Osteocyte (in vitro differentiated cells): Measurements from ENCODE around the gene SIRT3. TPM values are rescaled to one million over a fixed set of nuclear protein-coding genes. Genes with fewer than 3 reads are reported as not detected.
"Not testable (repeated sequence)": the region's sequence is repeated elsewhere in the genome, so short reads cannot be mapped to it uniquely, and the experiment has no call there.

Experiments
- DNase-seq: peaks from one replicate; pipeline ENCODE4 v3.0.0; 2021; ENCODE audit warnings: mixed read lengths; ENCODE audit not compliant: unreplicated experiment; ENCODE audit errors: extremely low spot score
- H3K27ac Mint-ChIP-seq: one replicate; pipeline ENCODE4 v1.8.0; 2021; ENCODE audit warnings: mild to moderate bottlenecking, mixed read lengths; ENCODE audit not compliant: unreplicated experiment
- H3K27me3 Mint-ChIP-seq: one replicate; pipeline ENCODE4 v1.8.0; 2021; ENCODE audit warnings: mixed read lengths; ENCODE audit not compliant: unreplicated experiment
- H3K36me3 Mint-ChIP-seq: one replicate; pipeline ENCODE4 v1.8.0; 2021; ENCODE audit warnings: mixed read lengths; ENCODE audit not compliant: unreplicated experiment
- H3K4me1 Mint-ChIP-seq: one replicate; pipeline ENCODE4 v1.8.0; 2021; ENCODE audit warnings: mixed read lengths; ENCODE audit not compliant: unreplicated experiment
- H3K4me3 Mint-ChIP-seq: one replicate; pipeline ENCODE4 v1.8.0; 2021; ENCODE audit warnings: mild to moderate bottlenecking, moderate library complexity, mixed read lengths; ENCODE audit not compliant: unreplicated experiment
- H3K9me3 Mint-ChIP-seq: one replicate; pipeline ENCODE4 v1.8.0; 2021; ENCODE audit warnings: mixed read lengths; ENCODE audit not compliant: unreplicated experiment
- CTCF ChIP-seq: fragments of 200-600 bp; sonication (generic); IDR thresholded peaks from 2 replicates; pipeline ENCODE4 v1.5.0; 2021; ENCODE audit warnings: antibody characterized with exemption, mild to moderate bottlenecking, moderate library complexity
- total RNA-seq: library from RNA; stranded (reverse); gene quantifications from 2 replicates; pipeline ENCODE4 v1.2.1, GENCODE V29; 2021

Gene SIRT3
- total RNA-seq, 1 donor from 2014 or later, result 25.7 TPM

GRCh38 chr11:199004-199581 is 37.0 kb downstream of the SIRT3 start:
- H3K9me3 Mint-ChIP-seq, result no peaks in the 10 kb centered on the region
- no peak overlapping the region for H3K27ac Mint-ChIP-seq
- no peaks in the 10 kb centered on the region for H3K27me3 Mint-ChIP-seq
- H3K4me3 Mint-ChIP-seq, result no peak overlapping the region
- TF ChIP-seq CTCF, result no peak
- DNase-seq, result peak; percentile 76
- H3K36me3 Mint-ChIP-seq, result peaks cover 19% of the 10 kb centered on the region
- H3K4me1 Mint-ChIP-seq, result peaks cover 5% of the 10 kb centered on the region

- H3K9me3 Mint-ChIP-seq, result no peaks in the 10 kb centered on the region
Measured at GRCh38 chr11:198236-198806, 37.8 kb downstream of the SIRT3 start.

GRCh38 chr11:197741-198235 is 38.4 kb downstream of the SIRT3 start:
- Mint-ChIP-seq H3K27ac (peak overlapping the region; percentile 27), H3K4me3 (no peak overlapping the region), H3K4me1 (peaks cover 2% of the 10 kb centered on the region), H3K36me3 (peaks cover 9% of the 10 kb centered on the region), H3K27me3 (no peaks in the 10 kb centered on the region), H3K9me3 (no peaks in the 10 kb centered on the region)
- DNase-seq, result peak; percentile 76
- no peak for TF ChIP-seq CTCF

More at GRCh38 chr11:198236-198806, 37.8 kb downstream of the SIRT3 start:
- TF ChIP-seq CTCF, result no peak
- Mint-ChIP-seq H3K4me3 (no peak overlapping the region), H3K4me1 (peaks cover 2% of the 10 kb centered on the region), H3K27ac (no peak overlapping the region), H3K36me3 (peaks cover 12% of the 10 kb centered on the region), H3K27me3 (no peaks in the 10 kb centered on the region)
- peak; percentile 74 for DNase-seq

GRCh38 chr11:196786-197731 is 39.1 kb downstream of the SIRT3 start:
- H3K27ac Mint-ChIP-seq, result no peak overlapping the region
- peak; percentile 83 for DNase-seq
- H3K4me3 Mint-ChIP-seq, result no peak overlapping the region
- H3K27me3 Mint-ChIP-seq, result no peaks in the 10 kb centered on the region
- peaks cover 4% of the 10 kb centered on the region for H3K36me3 Mint-ChIP-seq
- H3K4me1 Mint-ChIP-seq, result no peaks in the 10 kb centered on the region
- H3K9me3 Mint-ChIP-seq, result no peaks in the 10 kb centered on the region
- no peak for TF ChIP-seq CTCF

- not testable (repeated sequence) for DNase-seq, H3K4me3 Mint-ChIP-seq, H3K27me3 Mint-ChIP-seq, H3K27ac Mint-ChIP-seq, H3K36me3 Mint-ChIP-seq, H3K9me3 Mint-ChIP-seq, H3K4me1 Mint-ChIP-seq
Measured at GRCh38 chr11:193481-193880, 42.7 kb downstream of the SIRT3 start.

- not testable (repeated sequence) for H3K27me3 Mint-ChIP-seq, DNase-seq, H3K27ac Mint-ChIP-seq, H3K9me3 Mint-ChIP-seq, H3K36me3 Mint-ChIP-seq, H3K4me1 Mint-ChIP-seq, H3K4me3 Mint-ChIP-seq
Measured at GRCh38 chr11:192674-193128, 43.4 kb downstream of the SIRT3 start, which contains the start of gene SCGB1C1. TSS of gene SCGB1C1 (plus strand) at chr11:193078. CDS start at chr11:193100, 22 bp downstream.
